GM21576 (cell line): Measurements from ENCODE around the gene SPRR1A.

Experiments
- ATAC-seq: cut with Tn5 transposase; IDR thresholded peaks from one replicate; pipeline ENCODE4 v1.9.1; 2021; ENCODE audit warnings: mild to moderate bottlenecking, moderate library complexity; ENCODE audit not compliant: unreplicated experiment

The SPRR1A gene

GRCh38 chr1:152983743-152984142, at the start of gene SPRR1A:
Gene SPRR1A, plus strand, starts transcription at chr1:152984081. Its CDS starts 1,150 bp downstream, at chr1:152985231.
- ATAC-seq = no peak

GRCh38 chr1:152940614-152941013, 43.3 kb upstream of the SPRR1A start:
- no peak for ATAC-seq

- no peak for ATAC-seq
Measured at GRCh38 chr1:152941037-152941711, 42.7 kb upstream of the SPRR1A start.

- ATAC-seq = no peak
Measured at GRCh38 chr1:152942161-152942560, 41.7 kb upstream of the SPRR1A start.

GRCh38 chr1:152946248-152946647, 37.6 kb upstream of the SPRR1A start:
- no peak for ATAC-seq

GRCh38 chr1:152946651-152947256, 37.1 kb upstream of the SPRR1A start, which contains the start of gene SPRR5:
Gene SPRR5, plus strand, starts transcription at chr1:152947206. Its CDS starts 1,349 bp downstream, at chr1:152948555.
- ATAC-seq = no peak

GRCh38 chr1:152951711-152952110, 32.2 kb upstream of the SPRR1A start:
- ATAC-seq = no peak

- ATAC-seq = no peak
Measured at GRCh38 chr1:152953761-152954160, 30.1 kb upstream of the SPRR1A start.

- no peak for ATAC-seq
Measured at GRCh38 chr1:152954436-152954835, 29.4 kb upstream of the SPRR1A start.

- ATAC-seq = no peak
Measured at GRCh38 chr1:152957561-152957960, 26.3 kb upstream of the SPRR1A start.

- no peak for ATAC-seq
Measured at GRCh38 chr1:152959273-152959672, 24.6 kb upstream of the SPRR1A start.

- no peak for ATAC-seq
Measured at GRCh38 chr1:152959801-152960451, 24.0 kb upstream of the SPRR1A start.

GRCh38 chr1:152960452-152961044, 23.3 kb upstream of the SPRR1A start:
- no peak for ATAC-seq

GRCh38 chr1:152961226-152961891, 22.5 kb upstream of the SPRR1A start:
- no peak for ATAC-seq

GRCh38 chr1:152962876-152963415, 20.9 kb upstream of the SPRR1A start:
- no peak for ATAC-seq

GRCh38 chr1:152964536-152964935, 19.3 kb upstream of the SPRR1A start:
- no peak for ATAC-seq

GRCh38 chr1:152965853-152966252, 18.0 kb upstream of the SPRR1A start:
- no peak for ATAC-seq

GRCh38 chr1:152967201-152967600, 16.7 kb upstream of the SPRR1A start:
- ATAC-seq = no peak

GRCh38 chr1:152968248-152968647, 15.6 kb upstream of the SPRR1A start:
- peak; percentile 95 for ATAC-seq

- no peak for ATAC-seq
Measured at GRCh38 chr1:152969036-152969435, 14.8 kb upstream of the SPRR1A start.

GRCh38 chr1:152970495-152970894, 13.4 kb upstream of the SPRR1A start, which contains the start of gene SPRR4:
Gene SPRR4, plus strand, starts transcription at chr1:152970648. Its CDS starts 1,243 bp downstream, at chr1:152971891.
- ATAC-seq = no peak
